B cell (primary cell): Measurements from ENCODE around the gene ZBTB17. TPM values are rescaled to one million over a fixed set of nuclear protein-coding genes. Genes with fewer than 3 reads are reported as not detected.
A peak's percentile ranks its signal among the peaks of the same experiment; 100 is the strongest.

Source experiments
- ATAC-seq: fragments of 200-7000 bp; cut with Tn5 transposase; one replicate; pipeline ENCODE4 v1.10.0; 2021; ENCODE audit warnings: low read depth, mild to moderate bottlenecking, moderate number of reproducible peaks, moderate library complexity
- CTCF ChIA-PET: fragments of 350-600 bp; sonication (Branson Sonifier 250); formaldehyde crosslinking; loops from one replicate; lab custom pipeline; 2021; ENCODE audit warnings: antibody characterized with exemption, inconsistent platforms; lab: Charles Lee
- POLR2A ChIA-PET: fragments of 350-600 bp; sonication (Branson Sonifier 250); formaldehyde crosslinking; loops from one replicate; lab custom pipeline; 2021; ENCODE audit warnings: antibody characterized with exemption; lab: Charles Lee
- DNase-seq: peaks from one replicate; pipeline ENCODE4 v3.0.0; 2013
- H2AFZ ChIP-seq: 2 replicates; pipeline ENCODE4 v1.6.1; 2012; ENCODE audit warnings: mild to moderate bottlenecking, low read depth, low read length; ENCODE audit not compliant: insufficient read depth, poor library complexity, severe bottlenecking
- H3K27ac ChIP-seq, 2 donors: 1 replicate in 1 of 2; 2 replicates in 1 of 2; pipeline ENCODE4 v1.5.1; 2012 to 2013; ENCODE audit warnings: low read length in 2 of 2, mild to moderate bottlenecking in 2 of 2, moderate library complexity in 1 of 2
- H3K27me3 ChIP-seq, 4 experiments: fragments of 200-600 bp in 1 of 4; sonication (generic) in 1 of 4; replicated peaks in 1 of 4; 1 replicate in 2 of 4; 2 replicates in 2 of 4; pipeline versions ENCODE4 v1.6.1 to v1.7.0; 2013 to 2016; ENCODE audit warnings: low read length in 3 of 4, mild to moderate bottlenecking in 2 of 4, mixed read lengths in 1 of 4, moderate library complexity in 1 of 4; ENCODE audit not compliant: insufficient read depth in 4 of 4, control insufficient read depth in 3 of 4; ENCODE audit errors: control extremely low read depth in 1 of 4
- H3K36me3 ChIP-seq, 2 experiments: replicated peaks in 1 of 2; 1 replicate in 1 of 2; 2 replicates in 1 of 2; pipeline versions ENCODE4 v1.6.1 to v1.7.1; 2013; ENCODE audit warnings: low read length in 1 of 2; ENCODE audit not compliant: insufficient read depth in 2 of 2, control insufficient read depth in 1 of 2; ENCODE audit errors: control extremely low read depth in 1 of 2, extremely low read depth in 1 of 2
- H3K4me1 ChIP-seq, 2 donors: fragments of 200-600 bp in 1 of 2; sonication (generic) in 1 of 2; 1 replicate in 1 of 2; 2 replicates in 1 of 2; pipeline versions ENCODE4 v1.5.1 to v1.6.1; 2013 to 2017; ENCODE audit warnings: low read length in 2 of 2; ENCODE audit not compliant: control insufficient read depth in 2 of 2, insufficient read depth in 2 of 2
- H3K4me2 ChIP-seq: replicated peaks from 2 replicates; pipeline ENCODE3; 2012; ENCODE audit warnings: mild to moderate bottlenecking, low read depth, low read length; ENCODE audit not compliant: poor library complexity, severe bottlenecking
- H3K4me3 ChIP-seq, 5 experiments: fragments of 200-600 bp in 1 of 5; sonication (generic) in 1 of 5; 1 replicate in 3 of 5; 2 replicates in 2 of 5; pipeline versions ENCODE4 v1.5.1 to v1.7.0; 2011 to 2016; ENCODE audit warnings: low read length in 4 of 5, mild to moderate bottlenecking in 4 of 5, low read depth in 2 of 5, control low read depth in 1 of 5, moderate library complexity in 1 of 5; ENCODE audit not compliant: insufficient read depth in 1 of 5; ENCODE audit errors: control extremely low read depth in 1 of 5, extremely low read depth in 1 of 5
- H3K79me2 ChIP-seq: fragments of 200-600 bp; sonication (generic); one replicate; pipeline ENCODE4 v1.6.0; 2016; ENCODE audit warnings: low read length; ENCODE audit not compliant: control insufficient read depth, insufficient read depth
- H3K9ac ChIP-seq: fragments of 200-600 bp; sonication (generic); 2 replicates; pipeline ENCODE4 v1.6.1; 2017; ENCODE audit warnings: mild to moderate bottlenecking, low read length, moderate library complexity
- H3K9me3 ChIP-seq, 3 donors: one replicate each; pipeline versions ENCODE4 v1.6.1 to v1.7.1; 2013; ENCODE audit warnings: low read length in 2 of 3; ENCODE audit not compliant: control insufficient read depth in 2 of 3, insufficient read depth in 1 of 3; ENCODE audit errors: control extremely low read depth in 1 of 3
- H4K20me1 ChIP-seq: 2 replicates; pipeline ENCODE4 v1.6.0; 2012; ENCODE audit warnings: mild to moderate bottlenecking, low read length; ENCODE audit not compliant: insufficient read depth, control insufficient read depth, poor library complexity, severe bottlenecking
- H3K27ac Mint-ChIP-seq: one replicate; pipeline ENCODE4 v1.8.0; 2021; ENCODE audit warnings: mixed read lengths
- H3K27me3 Mint-ChIP-seq: one replicate; pipeline ENCODE4 v1.8.0; 2021; ENCODE audit warnings: mixed read lengths
- H3K4me1 Mint-ChIP-seq: one replicate; pipeline ENCODE4 v1.8.0; 2021; ENCODE audit warnings: mixed read lengths
- H3K4me3 Mint-ChIP-seq: one replicate; pipeline ENCODE4 v1.8.0; 2021; ENCODE audit warnings: mixed read lengths
- H3K9me3 Mint-ChIP-seq: one replicate; pipeline ENCODE4 v1.8.0; 2022; ENCODE audit warnings: mixed read lengths; ENCODE audit not compliant: insufficient read depth
- CTCF ChIP-seq: fragments of 200-600 bp; IDR thresholded peaks from one replicate; pipeline ENCODE4 v1.8.0; 2022; ENCODE audit warnings: antibody characterized with exemption, mild to moderate bottlenecking
- EZH2 ChIP-seq: IDR thresholded peaks from 2 replicates; pipeline ENCODE4 v1.6.1; 2012; ENCODE audit warnings: borderline replicate concordance, low read depth, mild to moderate bottlenecking, moderate library complexity, low read length; ENCODE audit not compliant: insufficient read depth, poor library complexity, severe bottlenecking
- WGBS: methylation state at CpG from one replicate; pipeline ENCODE4 v1.1.5; 2013; ENCODE audit warnings: missing lambda C conversion rate; ENCODE audit not compliant: insufficient coverage; 5-methylcytosine and 5-hydroxymethylcytosine counted together
- intact Hi-C: fragments of 100-400 bp; cut with micrococcal nuclease; formaldehyde crosslinking; loops from one replicate; pipeline ENCODE4 v1.10.0; 2022
- polyA plus RNA-seq: library from polyadenylated mRNA; depleted of rRNA; stranded (reverse); fragments of >200 nt; gene quantifications from 2 replicates; pipeline ENCODE4 v1.2.3, GENCODE V29; 2012
- total RNA-seq, 2 donors: library from RNA; stranded (reverse); fragments of 120-200 nt in 1 of 2; gene quantifications; 1 replicate in 1 of 2; 2 replicates in 1 of 2; pipeline versions ENCODE4 v1.2.3 to v1.2.4, GENCODE V29; 2013 to 2022

Gene ZBTB17
- total and polyA plus RNA-seq, 2 donors (not counting 1 experiment from before 2014, with no cell fraction given), result 94.1 to 157 TPM

GRCh38 chr1:15960808-15961207, 15.1 kb downstream of the ZBTB17 start:
- ChIA-PET POLR2A (interaction anchor here (2.8 kb wide), 1 partner anchor 10 kb away, joined by 10 read pairs; no protein-coding TSS in a partner anchor), CTCF (interaction anchor here (1.1 to 1.5 kb wide), 2 partner anchors 13 to 23 kb away, joined by 3 to 7 read pairs; no protein-coding TSS in a partner anchor)
- no peak for TF ChIP-seq CTCF
- no peak for TF ChIP-seq EZH2
- H3K4me3 Mint-ChIP-seq, result no peak overlapping the region
- H3K27ac Mint-ChIP-seq, result peak overlapping the region; percentile 37
- no peak for ATAC-seq
- Histone ChIP-seq H3K4me3 (no peak overlapping the region), H3K27ac (no peak overlapping the region), H3K9ac (no peak overlapping the region), H3K36me3 (peaks cover 0 to 7% of the 10 kb centered on the region in 2 experiments), H3K27me3 (no peaks in the 10 kb centered on the region), H4K20me1 (peaks cover 22% of the 10 kb centered on the region), H3K4me1 (peaks cover 39 to 45% of the 10 kb centered on the region in 2 donors), H3K9me3 (no peaks in the 10 kb centered on the region), H3K79me2 (peaks cover 78% of the 10 kb centered on the region), H2AFZ (no peak overlapping the region), H3K4me2 (no peak overlapping the region)
- peaks cover 74% of the 10 kb centered on the region for H3K4me1 Mint-ChIP-seq
- DNase-seq, result no peak
- H3K9me3 Mint-ChIP-seq, result no peaks in the 10 kb centered on the region
- intact Hi-C loops, result no loop called here
- 100% methylated on average over 3 of the region's 5 CpGs for WGBS
- H3K27me3 Mint-ChIP-seq, result no peaks in the 10 kb centered on the region

DNA sequence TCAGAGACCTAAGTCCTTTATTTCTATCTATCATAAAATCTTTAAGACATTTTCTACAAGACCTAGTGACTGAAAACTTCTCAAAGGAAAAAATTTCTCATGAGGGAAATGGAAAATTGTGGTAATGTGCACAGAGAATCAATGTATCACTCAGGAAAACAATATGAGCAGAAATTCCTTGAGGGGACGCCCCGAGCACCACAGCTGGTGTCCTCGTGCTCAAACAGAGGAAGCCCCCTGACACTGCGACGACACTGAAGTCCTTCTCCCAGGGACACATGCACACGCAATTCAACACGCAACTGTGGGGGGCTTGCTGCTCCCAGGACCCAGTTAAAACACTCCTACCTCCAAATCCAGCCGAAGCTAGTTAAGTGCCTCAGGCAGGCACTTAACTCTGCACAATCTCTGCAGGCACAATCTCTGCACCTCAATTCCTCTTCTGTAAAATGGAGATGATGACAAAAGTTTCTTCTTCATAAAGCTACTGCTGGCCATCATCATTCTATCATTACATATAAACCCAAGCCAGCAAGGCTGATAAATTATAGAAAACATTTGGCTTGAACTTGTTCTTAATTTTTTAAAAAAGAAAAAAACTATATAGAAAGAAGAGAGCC, 16.0 kb downstream of the ZBTB17 start:
- H3K27me3 Mint-ChIP-seq, result no peaks in the 10 kb centered on the region
- H3K9ac ChIP-seq, result no peak overlapping the region
- H3K79me2 ChIP-seq, result peaks cover 87% of the 10 kb centered on the region
- ATAC-seq (no peak), DNase-seq (no peak)
- peaks cover 67% of the 10 kb centered on the region for H3K4me1 Mint-ChIP-seq
- intact Hi-C loops, result no loop called here
- no peak overlapping the region for H3K4me2 ChIP-seq
- no peak overlapping the region for H3K4me3 ChIP-seq
- H2AFZ ChIP-seq, result no peak overlapping the region
- H4K20me1 ChIP-seq, result peaks cover 25% of the 10 kb centered on the region
- CTCF ChIA-PET, result interaction anchor here (1.2 to 5.3 kb wide), 2 partner anchors 94 to 144 kb away, joined by 3 to 19 read pairs; no protein-coding TSS in a partner anchor
- whole genome bisulfite sequencing, result 84% methylated on average over 7 of the region's 8 CpGs
- TF ChIP-seq EZH2, result no peak
- no peak for TF ChIP-seq CTCF
- peak overlapping the region; percentile 81 for H3K27ac Mint-ChIP-seq
- no peak overlapping the region for H3K4me3 Mint-ChIP-seq
- H3K27ac ChIP-seq, result no peak overlapping the region
- POLR2A ChIA-PET, result interaction anchor here (0.5 to 2.8 kb wide), 2 partner anchors 9 to 123 kb away, joined by 5 to 10 read pairs; no protein-coding TSS in a partner anchor
- peaks cover 30 to 36% of the 10 kb centered on the region in 2 donors for H3K4me1 ChIP-seq
- peaks cover 0 to 7% of the 10 kb centered on the region in 2 experiments for H3K36me3 ChIP-seq
- no peaks in the 10 kb centered on the region for H3K9me3 ChIP-seq
- H3K9me3 Mint-ChIP-seq, result no peaks in the 10 kb centered on the region
- H3K27me3 ChIP-seq, result no peaks in the 10 kb centered on the region
